Vagina (tissue), 2 donors: ENCODE results near the gene MGA.

Experiments used
- CTCF ChIP-seq, 3 experiments: fragments of 450-650 bp in 2 of 3; fragments of 200-600 bp in 1 of 3; sonication (generic) in 1 of 3; IDR thresholded peaks; one replicate each; pipeline ENCODE4 v1.5.1; 2017 to 2019; ENCODE audit warnings: antibody characterized with exemption in 3 of 3, mild to moderate bottlenecking in 2 of 3, moderate library complexity in 2 of 3
- POLR2A ChIP-seq, 2 donors: fragments of 450-650 bp; IDR thresholded peaks; one replicate each; pipeline ENCODE4 v1.6.1; 2017; ENCODE audit warnings: antibody characterized with exemption in 2 of 2, mild to moderate bottlenecking in 2 of 2, moderate library complexity in 2 of 2
- POLR2AphosphoS5 ChIP-seq, 2 donors: sonication (generic); formaldehyde crosslinking; IDR thresholded peaks; one replicate each; pipeline ENCODE4 v1.9.0; 2017; ENCODE audit warnings: antibody characterized with exemption in 2 of 2, mild to moderate bottlenecking in 2 of 2, low read depth in 1 of 2; ENCODE audit not compliant: insufficient read depth in 1 of 2

GRCh38 chr15:41797201-41797944 is 137.2 kb downstream of the MGA start:
- no peak for TF ChIP-seq CTCF (IDR thresholded peaks at IDR 0.05)
- TF ChIP-seq POLR2A (IDR thresholded peaks at IDR 0.05) = no peak
- TF ChIP-seq POLR2AphosphoS5 (IDR thresholded peaks at IDR 0.05; ENCODE audit: insufficient read depth in 1 of 2, low read depth in 1 of 2) = no peak
